ENCODE results near the gene OFD1. TPM values are rescaled to one million over a fixed set of nuclear protein-coding genes. Genes with fewer than 3 reads are reported as not detected.

OFD1 gene
- polyA plus RNA-seq, 1 of the 3 experiments (the other 2 are of a cell fraction), result 13.4 TPM

- no peak for TF ChIP-seq IRF3 (IDR thresholded peaks at IDR 0.05; ENCODE audit: low read depth, low read length)
- no peak for TF ChIP-seq RCOR1 (IDR thresholded peaks at IDR 0.05; ENCODE audit: low read length)
- no peak for TF ChIP-seq MXI1 (IDR thresholded peaks at IDR 0.05; ENCODE audit: low read depth, low read length)
- no peak for TF ChIP-seq JUND (IDR thresholded peaks at IDR 0.05)
- TF ChIP-seq GATA2 (CRISPR knock-in tag; IDR thresholded peaks at IDR 0.05), result no peak
- TF ChIP-seq TEAD4 (IDR thresholded peaks at IDR 0.05; ENCODE audit: borderline replicate concordance, insufficient read depth), result no peak
These were observed 44.4 kb downstream of the OFD1 start (continued) for GRCh38 chrX:13778916-13779315.

DNA sequence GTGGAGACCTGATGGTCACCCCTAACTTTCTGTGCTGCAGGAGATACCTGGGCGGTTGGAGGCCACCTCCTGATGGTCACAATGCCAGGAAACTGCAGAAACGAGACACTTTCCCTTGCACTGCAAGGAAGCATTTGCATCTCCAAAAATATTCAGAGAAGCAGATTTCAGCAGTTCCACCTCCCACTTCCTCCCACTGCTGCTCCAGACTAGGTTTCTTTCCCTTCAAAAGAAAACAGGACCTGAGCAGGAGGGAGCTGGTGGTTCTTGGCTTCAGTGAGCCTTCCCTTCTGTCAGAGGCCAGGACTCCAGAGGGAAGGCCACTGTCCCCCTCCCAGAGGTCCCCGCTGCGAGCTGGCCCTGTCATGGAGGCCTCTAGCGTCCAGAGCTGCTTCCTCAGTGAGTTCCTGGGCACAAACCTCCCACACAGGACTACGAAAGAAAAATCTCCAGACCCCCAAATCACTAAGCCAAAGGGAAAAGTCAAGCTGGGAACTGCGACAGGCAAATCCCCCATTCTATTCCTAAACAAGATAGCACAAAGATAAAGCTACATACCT, 46.4 kb downstream of the OFD1 start:
- peaks cover 19% of the 10 kb centered on the region; the same call in 1 of the 2 replicates for H3K27me3 ChIP-seq (ENCODE audit: insufficient read depth)
- no peaks in the 10 kb centered on the region for H3K9me3 ChIP-seq
- H3F3A ChIP-seq (replicated peaks; ENCODE audit: insufficient read depth), result no peaks in the 10 kb centered on the region
- no peak overlapping the region for H2AFZ ChIP-seq (ENCODE audit: low read depth)
- H3K36me3 ChIP-seq (replicated peaks in 1 of 2; ENCODE audit: control insufficient read depth in 1 of 2, insufficient read depth in 2 of 2, low read length in 1 of 2), result peaks cover under 1 to 8% of the 10 kb centered on the region in 2 experiments
- no peaks in the 10 kb centered on the region for H3K79me2 ChIP-seq (ENCODE audit: insufficient read depth)
- H3K27ac ChIP-seq (ENCODE audit: low read depth in 2 of 2, low read length in 1 of 2), result no peak overlapping the region
- TF ChIP-seq SIN3A (IDR thresholded peaks at IDR 0.05; ENCODE audit: borderline replicate concordance, low read depth, low read length) (no peak), FOSL2 (IDR thresholded peaks at IDR 0.05; ENCODE audit: borderline replicate concordance, low read depth) (no peak), MEF2A (IDR thresholded peaks at IDR 0.05; ENCODE audit: borderline replicate concordance, low read depth) (no peak), REST (IDR thresholded peaks at IDR 0.05; ENCODE audit: low read depth, low read length) (no peak), IRF3 (IDR thresholded peaks at IDR 0.05; ENCODE audit: low read depth, low read length) (no peak), MXI1 (IDR thresholded peaks at IDR 0.05; ENCODE audit: low read depth, low read length) (no peak), RXRA (IDR thresholded peaks at IDR 0.05; ENCODE audit: borderline replicate concordance, low read depth) (no peak), POLR2AphosphoS5 (IDR thresholded peaks at IDR 0.05; ENCODE audit: low read depth, low read length) (no peak), TAF1 (IDR thresholded peaks at IDR 0.05; ENCODE audit: borderline replicate concordance, low read depth, low read length) (no peak), SMC3 (IDR thresholded peaks at IDR 0.05; ENCODE audit: low read depth, low read length) (no peak), TCF12 (IDR thresholded peaks at IDR 0.05) (no peak), ELF1 (IDR thresholded peaks at IDR 0.05) (no peak), JUND (IDR thresholded peaks at IDR 0.05) (no peak), CTCF (IDR thresholded peaks at IDR 0.05) (no peak)
- TF ChIP-seq, protein P1, sequence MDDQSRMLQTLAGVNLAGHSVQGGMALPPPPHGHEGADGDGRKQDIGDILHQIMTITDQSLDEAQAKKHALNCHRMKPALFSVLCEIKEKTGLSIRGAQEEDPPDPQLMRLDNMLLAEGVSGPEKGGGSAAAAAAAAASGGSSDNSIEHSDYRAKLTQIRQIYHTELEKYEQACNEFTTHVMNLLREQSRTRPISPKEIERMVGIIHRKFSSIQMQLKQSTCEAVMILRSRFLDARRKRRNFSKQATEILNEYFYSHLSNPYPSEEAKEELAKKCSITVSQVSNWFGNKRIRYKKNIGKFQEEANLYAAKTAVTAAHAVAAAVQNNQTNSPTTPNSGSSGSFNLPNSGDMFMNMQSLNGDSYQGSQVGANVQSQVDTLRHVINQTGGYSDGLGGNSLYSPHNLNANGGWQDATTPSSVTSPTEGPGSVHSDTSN (IDR thresholded peaks at IDR 0.05), result no peak
- peaks cover 0 to 1% of the 10 kb centered on the region in 2 experiments; a peak in 1 of 4 replicates for H3K4me1 ChIP-seq (ENCODE audit: control insufficient read depth in 1 of 2, insufficient read depth in 2 of 2, low read depth in 1 of 2, low read length in 1 of 2)
- no peak overlapping the region for H3K4me3 ChIP-seq (ENCODE audit: low read depth in 2 of 2, low read length in 1 of 2)
- ChIA-PET POLR2A (no interaction called here), CTCF (interaction anchor here (0.8 kb wide), 1 partner anchor 274 kb away, joined by 3 read pairs; no protein-coding TSS in a partner anchor)
- H3K9me2 ChIP-seq, result no peaks in the 10 kb centered on the region
- H4K20me1 ChIP-seq (ENCODE audit: insufficient read depth), result no peaks in the 10 kb centered on the region
- H3K9ac ChIP-seq, result no peak overlapping the region
- H3K4me2 ChIP-seq, result no peak overlapping the region
- no peak for DNase-seq
- WGBS (ENCODE audit: low lambda C conversion rate), result 78% methylated on average over 7 of the region's 7 CpGs
